ENCODE measurements around the gene GMPPA.

The GMPPA gene

DNA sequence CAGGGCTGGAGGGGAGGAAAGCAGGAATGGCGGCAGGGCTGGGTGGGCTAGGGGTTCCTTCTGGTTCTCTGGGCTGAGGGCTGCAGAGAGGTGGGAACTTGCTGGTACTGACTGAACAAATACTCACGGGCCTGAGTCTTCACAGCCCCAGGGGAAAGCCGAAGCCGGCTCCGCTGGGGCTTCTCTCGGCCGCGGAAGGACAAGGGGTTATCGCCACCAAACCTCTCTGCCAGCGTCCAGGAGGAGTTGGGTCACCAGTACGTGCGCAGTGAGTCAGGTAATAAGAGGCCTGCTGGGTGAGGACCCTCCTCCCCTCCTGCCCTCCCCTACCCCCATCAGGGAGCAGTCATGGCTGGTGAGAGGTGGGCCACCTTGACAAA lies 13.5 kb upstream of the GMPPA start:
- TF ChIP-seq MYC (IDR thresholded peaks at IDR 0.05; ENCODE audit: low read depth, low read length) (no peak), CTCF (IDR thresholded peaks at IDR 0.05; ENCODE audit: low read depth, low read length) (no peak), MAX (IDR thresholded peaks at IDR 0.05; ENCODE audit: low read depth, low read length) (no peak), POLR2A (IDR thresholded peaks at IDR 0.05; ENCODE audit: extremely low read depth, insufficient read length) (no peak)
- no peak for DNase-seq (ENCODE audit: low read depth)

GRCh38 chr2:219486380-219486959 lies 12.2 kb upstream of the GMPPA start:
- no peak for TF ChIP-seq MYC (IDR thresholded peaks at IDR 0.05; ENCODE audit: low read depth, low read length)
- TF ChIP-seq CTCF (IDR thresholded peaks at IDR 0.05; ENCODE audit: low read depth, low read length), result no peak
- TF ChIP-seq MAX (IDR thresholded peaks at IDR 0.05; ENCODE audit: low read depth, low read length), result no peak
- TF ChIP-seq POLR2A (IDR thresholded peaks at IDR 0.05; ENCODE audit: extremely low read depth, insufficient read length), result no peak
- no peak overlapping the region for H3K4me3 ChIP-seq (ENCODE audit: low read depth, low read length)
- no peak for DNase-seq (ENCODE audit: low read depth)

More for the DNA sequence above, 13.5 kb upstream of the GMPPA start:
- no peak overlapping the region for H3K4me3 ChIP-seq (ENCODE audit: low read depth, low read length)

GRCh38 chr2:219488149-219488843 lies 10.4 kb upstream of the GMPPA start:
- no peak for TF ChIP-seq POLR2A (IDR thresholded peaks at IDR 0.05; ENCODE audit: extremely low read depth, insufficient read length)
- TF ChIP-seq MYC (IDR thresholded peaks at IDR 0.05; ENCODE audit: low read depth, low read length), result no peak
- no peak for TF ChIP-seq MAX (IDR thresholded peaks at IDR 0.05; ENCODE audit: low read depth, low read length)
- no peak for TF ChIP-seq CTCF (IDR thresholded peaks at IDR 0.05; ENCODE audit: low read depth, low read length)
- no peak for DNase-seq (ENCODE audit: low read depth)
- H3K4me3 ChIP-seq (ENCODE audit: low read depth, low read length), result no peak overlapping the region

- H3K4me3 ChIP-seq (ENCODE audit: low read depth, low read length), result no peak overlapping the region
- no peak for DNase-seq (ENCODE audit: low read depth)
- TF ChIP-seq MYC (IDR thresholded peaks at IDR 0.05; ENCODE audit: low read depth, low read length) (no peak), POLR2A (IDR thresholded peaks at IDR 0.05; ENCODE audit: extremely low read depth, insufficient read length) (no peak), CTCF (IDR thresholded peaks at IDR 0.05; ENCODE audit: low read depth, low read length) (no peak), MAX (IDR thresholded peaks at IDR 0.05; ENCODE audit: low read depth, low read length) (no peak)
Measured at GRCh38 chr2:219488844-219489194, 9.9 kb upstream of the GMPPA start.

- DNase-seq (ENCODE audit: low read depth), result no peak
- no peak overlapping the region for H3K4me3 ChIP-seq (ENCODE audit: low read depth, low read length)
- TF ChIP-seq CTCF (IDR thresholded peaks at IDR 0.05; ENCODE audit: low read depth, low read length) (no peak), POLR2A (IDR thresholded peaks at IDR 0.05; ENCODE audit: extremely low read depth, insufficient read length) (no peak), MYC (IDR thresholded peaks at IDR 0.05; ENCODE audit: low read depth, low read length) (no peak), MAX (IDR thresholded peaks at IDR 0.05; ENCODE audit: low read depth, low read length) (no peak)
Measured at GRCh38 chr2:219489315-219489714, 9.4 kb upstream of the GMPPA start.
